NB4 (cell line): ENCODE data around the gene USH2A.

Experiments
- POLR2A ChIP-seq: IDR thresholded peaks from 2 replicates; pipeline ENCODE4 v1.6.1; 2011; ENCODE audit warnings: mild to moderate bottlenecking; ENCODE audit not compliant: insufficient read length; ENCODE audit errors: extremely low read depth
- TF ChIP-seq, protein P1 (sequence below): IDR thresholded peaks from one replicate; pipeline ENCODE4 v1.5.1; 2012; ENCODE audit warnings: low read depth, low read length
- TF ChIP-seq, protein P2 (sequence below): IDR thresholded peaks from 2 replicates; pipeline ENCODE4 v1.6.1; 2011; ENCODE audit warnings: low read depth, low read length

DNA sequence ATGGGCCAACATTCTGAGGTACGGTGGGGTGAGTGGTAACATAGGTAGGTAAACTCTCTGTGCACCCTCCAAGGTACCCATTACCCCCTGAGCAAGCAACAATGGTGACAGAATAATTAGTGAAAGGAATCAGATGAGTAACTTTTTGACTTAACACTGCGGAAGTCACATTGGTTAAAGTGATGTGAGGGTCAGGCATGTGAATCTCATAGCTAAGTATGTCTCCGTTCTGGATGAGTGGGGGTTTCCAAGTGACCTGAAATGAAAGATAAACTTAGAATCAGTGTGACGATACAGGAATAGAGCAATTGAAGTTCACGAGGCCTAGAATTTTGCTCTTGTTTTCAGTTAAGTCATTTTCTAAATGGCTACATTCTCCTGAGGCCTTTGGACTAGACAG is 544.4 kb downstream of the USH2A start:
- TF ChIP-seq, protein P1, sequence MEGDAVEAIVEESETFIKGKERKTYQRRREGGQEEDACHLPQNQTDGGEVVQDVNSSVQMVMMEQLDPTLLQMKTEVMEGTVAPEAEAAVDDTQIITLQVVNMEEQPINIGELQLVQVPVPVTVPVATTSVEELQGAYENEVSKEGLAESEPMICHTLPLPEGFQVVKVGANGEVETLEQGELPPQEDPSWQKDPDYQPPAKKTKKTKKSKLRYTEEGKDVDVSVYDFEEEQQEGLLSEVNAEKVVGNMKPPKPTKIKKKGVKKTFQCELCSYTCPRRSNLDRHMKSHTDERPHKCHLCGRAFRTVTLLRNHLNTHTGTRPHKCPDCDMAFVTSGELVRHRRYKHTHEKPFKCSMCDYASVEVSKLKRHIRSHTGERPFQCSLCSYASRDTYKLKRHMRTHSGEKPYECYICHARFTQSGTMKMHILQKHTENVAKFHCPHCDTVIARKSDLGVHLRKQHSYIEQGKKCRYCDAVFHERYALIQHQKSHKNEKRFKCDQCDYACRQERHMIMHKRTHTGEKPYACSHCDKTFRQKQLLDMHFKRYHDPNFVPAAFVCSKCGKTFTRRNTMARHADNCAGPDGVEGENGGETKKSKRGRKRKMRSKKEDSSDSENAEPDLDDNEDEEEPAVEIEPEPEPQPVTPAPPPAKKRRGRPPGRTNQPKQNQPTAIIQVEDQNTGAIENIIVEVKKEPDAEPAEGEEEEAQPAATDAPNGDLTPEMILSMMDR = no peak
- TF ChIP-seq, protein P2, sequence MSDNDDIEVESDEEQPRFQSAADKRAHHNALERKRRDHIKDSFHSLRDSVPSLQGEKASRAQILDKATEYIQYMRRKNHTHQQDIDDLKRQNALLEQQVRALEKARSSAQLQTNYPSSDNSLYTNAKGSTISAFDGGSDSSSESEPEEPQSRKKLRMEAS = no peak
- no peak for TF ChIP-seq POLR2A
